Ishikawa (cell line): ENCODE results near the gene TGM3.

Experiments
- CEBPB ChIP-seq: IDR thresholded peaks from 2 replicates; pipeline ENCODE4 v1.6.1; 2012
- CREB1 ChIP-seq: IDR thresholded peaks from 2 replicates; pipeline ENCODE4 v1.6.1; 2012; ENCODE audit warnings: low read depth
- EGR1 ChIP-seq: IDR thresholded peaks from 2 replicates; pipeline ENCODE4 v1.6.1; 2012
- EP300 ChIP-seq: IDR thresholded peaks from 2 replicates; pipeline ENCODE4 v1.6.1; 2012; ENCODE audit warnings: borderline replicate concordance
- FOXM1 ChIP-seq: IDR thresholded peaks from 2 replicates; pipeline ENCODE4 v1.6.1; 2012; ENCODE audit warnings: low read depth, borderline replicate concordance
- MAX ChIP-seq: IDR thresholded peaks from 2 replicates; pipeline ENCODE4 v1.6.1; 2012
- NFIC ChIP-seq: IDR thresholded peaks from 2 replicates; pipeline ENCODE4 v1.6.1; 2012
- RAD21 ChIP-seq: IDR thresholded peaks from 2 replicates; pipeline ENCODE4 v1.6.1; 2012; ENCODE audit warnings: low read depth
- REST ChIP-seq: IDR thresholded peaks from 2 replicates; pipeline ENCODE4 v1.6.1; 2012; ENCODE audit warnings: low read depth, mild to moderate bottlenecking
- TAF1 ChIP-seq: IDR thresholded peaks from 2 replicates; pipeline ENCODE4 v1.6.1; 2012; ENCODE audit warnings: low read depth, mild to moderate bottlenecking
- TCF12 ChIP-seq: IDR thresholded peaks from 2 replicates; pipeline ENCODE4 v1.6.1; 2012; ENCODE audit warnings: low read depth
- TEAD4 ChIP-seq: IDR thresholded peaks from 2 replicates; pipeline ENCODE4 v1.6.1; 2012
- YY1 ChIP-seq: IDR thresholded peaks from 2 replicates; pipeline ENCODE4 v1.6.1; 2012; ENCODE audit warnings: low read depth
- ZBTB7A ChIP-seq: IDR thresholded peaks from 2 replicates; pipeline ENCODE4 v1.6.1; 2012; ENCODE audit warnings: low read depth
- TF ChIP-seq, protein P1 (sequence below): IDR thresholded peaks from 2 replicates; pipeline ENCODE4 v1.6.1; 2012

TGM3 gene

DNA sequence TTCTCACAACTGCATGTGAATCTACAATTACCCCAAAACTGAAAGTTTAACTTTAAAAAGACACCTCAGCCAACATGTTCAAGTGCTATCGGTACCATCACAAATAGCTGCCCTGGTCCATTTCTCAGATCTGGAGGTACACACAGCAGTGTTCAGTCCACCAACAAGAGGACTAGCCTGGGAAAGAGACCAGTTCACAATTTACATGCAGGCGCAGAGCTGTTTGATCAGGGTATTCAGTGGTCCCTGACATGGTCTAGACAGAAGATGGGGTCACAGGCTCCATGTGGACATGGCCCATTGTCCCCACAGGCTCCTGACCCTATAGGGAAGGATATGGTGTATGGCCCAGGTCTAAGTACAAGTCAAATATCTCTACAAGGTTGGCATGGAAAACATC, 69.3 kb downstream of the TGM3 start:
- TF ChIP-seq, protein P1, sequence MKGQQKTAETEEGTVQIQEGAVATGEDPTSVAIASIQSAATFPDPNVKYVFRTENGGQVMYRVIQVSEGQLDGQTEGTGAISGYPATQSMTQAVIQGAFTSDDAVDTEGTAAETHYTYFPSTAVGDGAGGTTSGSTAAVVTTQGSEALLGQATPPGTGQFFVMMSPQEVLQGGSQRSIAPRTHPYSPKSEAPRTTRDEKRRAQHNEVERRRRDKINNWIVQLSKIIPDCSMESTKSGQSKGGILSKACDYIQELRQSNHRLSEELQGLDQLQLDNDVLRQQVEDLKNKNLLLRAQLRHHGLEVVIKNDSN = no peak
- TF ChIP-seq FOXM1 (no peak), ZBTB7A (no peak), REST (no peak), TAF1 (no peak), TEAD4 (no peak)

- no peak for TF ChIP-seq NFIC
- no peak for TF ChIP-seq EGR1
- no peak for TF ChIP-seq RAD21
- TF ChIP-seq ZBTB7A = no peak
- no peak for TF ChIP-seq TEAD4
- no peak for TF ChIP-seq FOXM1
- TF ChIP-seq CREB1 = no peak
- TF ChIP-seq CEBPB = no peak
Measured at GRCh38 chr20:2365666-2366065, 69.9 kb downstream of the TGM3 start.

DNA sequence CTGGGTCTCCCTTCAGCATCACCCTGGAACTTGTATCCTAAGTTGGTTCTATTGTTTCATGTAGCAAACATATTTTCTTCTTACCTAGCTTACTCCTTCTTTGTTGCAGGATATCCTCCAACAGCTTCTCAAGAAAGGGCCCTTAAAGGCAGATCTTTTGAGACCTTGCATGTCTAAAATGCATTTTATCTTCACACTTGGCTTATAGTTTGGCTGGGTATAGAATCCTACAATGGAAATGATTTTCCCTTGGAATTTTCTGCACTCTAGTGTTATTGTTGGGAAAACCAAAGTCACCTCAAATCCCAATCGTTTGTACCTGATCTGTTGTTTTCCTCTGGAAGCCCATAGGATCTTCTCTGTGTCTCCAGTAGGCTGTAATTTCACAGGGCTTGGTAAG, 72.8 kb downstream of the TGM3 start:
- TF ChIP-seq FOXM1 (no peak), EP300 (no peak)
- TF ChIP-seq, protein P1 = no peak

- TF ChIP-seq, protein P1 = no peak
- TF ChIP-seq RAD21 (no peak), TCF12 (no peak), TEAD4 (no peak), MAX (no peak), ZBTB7A (no peak), REST (no peak), NFIC (no peak), CREB1 (no peak), EP300 (no peak), EGR1 (no peak), FOXM1 (no peak), YY1 (no peak), TAF1 (no peak), CEBPB (no peak)
Measured at GRCh38 chr20:2373098-2373497, 77.3 kb downstream of the TGM3 start.

- no peak for TF ChIP-seq CEBPB
- no peak for TF ChIP-seq FOXM1
- no peak for TF ChIP-seq MAX
- no peak for TF ChIP-seq CREB1
- no peak for TF ChIP-seq TEAD4
- no peak for TF ChIP-seq TAF1
- TF ChIP-seq, protein P1 = no peak
- no peak for TF ChIP-seq RAD21
- TF ChIP-seq YY1 = no peak
- TF ChIP-seq EGR1 = no peak
- no peak for TF ChIP-seq TCF12
- no peak for TF ChIP-seq EP300
- no peak for TF ChIP-seq ZBTB7A
- TF ChIP-seq REST = no peak
- no peak for TF ChIP-seq NFIC
Measured at GRCh38 chr20:2374346-2375125, 78.7 kb downstream of the TGM3 start.
